ENCODE data around the gene GDPD5. TPM values are rescaled to one million over a fixed set of nuclear protein-coding genes. Genes with fewer than 3 reads are reported as not detected.
A peak's percentile ranks its signal among the peaks of the same experiment; 100 is the strongest.
"Not testable (repeated sequence)": the region's sequence is repeated elsewhere in the genome, so short reads cannot be mapped to it uniquely, and the experiment has no call there.

GDPD5 gene
- total RNA-seq, 1 donor from 2014 or later = 15.8 TPM

- TF ChIP-seq, protein P1, sequence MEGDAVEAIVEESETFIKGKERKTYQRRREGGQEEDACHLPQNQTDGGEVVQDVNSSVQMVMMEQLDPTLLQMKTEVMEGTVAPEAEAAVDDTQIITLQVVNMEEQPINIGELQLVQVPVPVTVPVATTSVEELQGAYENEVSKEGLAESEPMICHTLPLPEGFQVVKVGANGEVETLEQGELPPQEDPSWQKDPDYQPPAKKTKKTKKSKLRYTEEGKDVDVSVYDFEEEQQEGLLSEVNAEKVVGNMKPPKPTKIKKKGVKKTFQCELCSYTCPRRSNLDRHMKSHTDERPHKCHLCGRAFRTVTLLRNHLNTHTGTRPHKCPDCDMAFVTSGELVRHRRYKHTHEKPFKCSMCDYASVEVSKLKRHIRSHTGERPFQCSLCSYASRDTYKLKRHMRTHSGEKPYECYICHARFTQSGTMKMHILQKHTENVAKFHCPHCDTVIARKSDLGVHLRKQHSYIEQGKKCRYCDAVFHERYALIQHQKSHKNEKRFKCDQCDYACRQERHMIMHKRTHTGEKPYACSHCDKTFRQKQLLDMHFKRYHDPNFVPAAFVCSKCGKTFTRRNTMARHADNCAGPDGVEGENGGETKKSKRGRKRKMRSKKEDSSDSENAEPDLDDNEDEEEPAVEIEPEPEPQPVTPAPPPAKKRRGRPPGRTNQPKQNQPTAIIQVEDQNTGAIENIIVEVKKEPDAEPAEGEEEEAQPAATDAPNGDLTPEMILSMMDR (IDR thresholded peaks at IDR 0.05) = no peak
- Histone ChIP-seq H3K4me3 (no peak overlapping the region), H3K27ac (peak overlapping the region; percentile 80), H3K27me3 (ENCODE audit: low read depth) (no peaks in the 10 kb centered on the region), H3K4me1 (peaks cover 30% of the 10 kb centered on the region), H3K36me3 (peaks cover 9% of the 10 kb centered on the region), H3K9me3 (no peaks in the 10 kb centered on the region)
- ATAC-seq (no peak), DNase-seq (no peak)
- intact Hi-C loops (cut with DNase I) = no loop called here
Measured at GRCh38 chr11:75420224-75421034, 105.3 kb downstream of the GDPD5 start.

DNA sequence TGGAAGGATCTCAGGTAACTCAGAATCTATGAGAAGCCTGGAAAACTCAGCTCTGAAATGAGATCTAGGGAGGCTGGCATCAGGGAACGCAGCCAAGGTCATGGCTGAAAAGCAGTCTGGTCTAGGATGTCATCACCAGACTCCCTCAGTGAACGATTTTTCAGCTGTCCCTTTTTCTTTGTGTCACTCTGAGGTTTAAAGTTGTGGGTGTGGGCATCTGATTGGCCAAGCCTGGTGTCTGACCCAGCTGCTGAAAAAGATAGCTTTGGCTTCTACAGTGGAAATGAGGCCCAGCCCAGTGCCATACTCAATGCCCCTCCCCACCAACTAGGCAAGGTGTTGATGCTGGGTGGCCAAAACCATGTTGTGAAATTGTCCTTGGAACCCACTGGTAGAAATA is 111.9 kb downstream of the GDPD5 start:
- intact Hi-C loops (cut with DNase I) = no loop called here
- TF ChIP-seq, protein P1 (IDR thresholded peaks at IDR 0.05) = no peak
- H3K27ac ChIP-seq = no peak overlapping the region
- DNase-seq (no peak), ATAC-seq (no peak)
- H3K36me3 ChIP-seq = peaks cover 34% of the 10 kb centered on the region
- peaks cover 6% of the 10 kb centered on the region for H3K4me1 ChIP-seq
- no peaks in the 10 kb centered on the region for H3K9me3 ChIP-seq
- H3K27me3 ChIP-seq (ENCODE audit: low read depth) = no peaks in the 10 kb centered on the region
- no peak overlapping the region for H3K4me3 ChIP-seq

- H3K27me3 ChIP-seq (ENCODE audit: low read depth); H3K9me3 ChIP-seq; DNase-seq; H3K27ac ChIP-seq; H3K4me3 ChIP-seq; ATAC-seq; intact Hi-C loops (cut with DNase I): not testable (repeated sequence)
- Histone ChIP-seq H3K36me3 (peaks cover 40% of the 10 kb centered on the region), H3K4me1 (peaks cover 10% of the 10 kb centered on the region)
Measured at GRCh38 chr11:75413146-75413545, 112.6 kb downstream of the GDPD5 start.

- intact Hi-C loops (cut with DNase I); H3K27me3 ChIP-seq (ENCODE audit: low read depth); H3K9me3 ChIP-seq; H3K27ac ChIP-seq; ATAC-seq; DNase-seq; H3K4me1 ChIP-seq; H3K4me3 ChIP-seq: not testable (repeated sequence)
- peaks cover 68% of the 10 kb centered on the region for H3K36me3 ChIP-seq
Measured at GRCh38 chr11:75409971-75410370, 115.8 kb downstream of the GDPD5 start.

GRCh38 chr11:75408957-75409219 is 116.9 kb downstream of the GDPD5 start:
- intact Hi-C loops (cut with DNase I) = no loop called here
- H3K27me3 ChIP-seq (ENCODE audit: low read depth) = no peaks in the 10 kb centered on the region
- no peak for ATAC-seq
- no peak overlapping the region for H3K4me3 ChIP-seq
- peaks cover 71% of the 10 kb centered on the region for H3K36me3 ChIP-seq
- no peaks in the 10 kb centered on the region for H3K9me3 ChIP-seq
- H3K27ac ChIP-seq = no peak overlapping the region
- DNase-seq = no peak
- TF ChIP-seq, protein P1 (IDR thresholded peaks at IDR 0.05) = no peak
- H3K4me1 ChIP-seq = peaks cover 8% of the 10 kb centered on the region

GRCh38 chr11:75406338-75406777 is 119.4 kb downstream of the GDPD5 start:
- no peaks in the 10 kb centered on the region for H3K27me3 ChIP-seq (ENCODE audit: low read depth)
- H3K4me3 ChIP-seq = no peak overlapping the region
- ATAC-seq (no peak), DNase-seq (no peak)
- no peak overlapping the region for H3K27ac ChIP-seq
- TF ChIP-seq, protein P1 (IDR thresholded peaks at IDR 0.05) = no peak
- H3K36me3 ChIP-seq = peaks cover 75% of the 10 kb centered on the region
- H3K4me1 ChIP-seq = peaks cover 32% of the 10 kb centered on the region
- H3K9me3 ChIP-seq = no peaks in the 10 kb centered on the region
- intact Hi-C loops (cut with DNase I) = no loop called here

All from lower lobe of right lung (tissue), 2 donors.